Measurements from ENCODE around the gene CLMN.

Gene CLMN

DNA sequence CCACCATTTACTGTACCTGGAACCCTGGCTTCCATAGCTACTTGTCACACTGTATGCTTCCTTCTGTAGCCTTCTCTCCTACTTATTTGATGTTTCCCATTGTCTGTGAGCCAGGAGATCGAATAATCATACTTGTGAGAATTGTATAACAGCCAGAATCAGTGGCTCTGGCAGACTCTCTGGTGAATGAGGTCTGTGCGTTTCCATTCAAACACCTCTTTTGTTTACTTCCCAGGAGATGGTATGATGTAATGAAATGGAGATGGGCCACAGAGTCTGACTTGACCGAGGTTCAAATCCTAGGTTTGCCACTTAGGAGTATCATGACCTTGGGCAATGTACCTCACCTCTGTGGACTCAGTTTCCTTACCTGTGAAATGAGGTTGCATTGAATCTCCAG, 35.7 kb upstream of the CLMN start:
- Histone ChIP-seq H3K4me1 (ENCODE audit: control insufficient read depth, insufficient read depth, low read length, poor library complexity, severe bottlenecking) (no peaks in the 10 kb centered on the region), H3K4me3 (ENCODE audit: extremely low read depth, insufficient read depth, low read length, poor library complexity, severe bottlenecking) (no peak overlapping the region), H3K36me3 (ENCODE audit: control insufficient read depth, insufficient read depth, low read length) (no peaks in the 10 kb centered on the region), H3K9me3 (ENCODE audit: control insufficient read depth, low read length) (no peaks in the 10 kb centered on the region), H3K27ac (ENCODE audit: low read depth, low read length, severe bottlenecking) (no peak overlapping the region)
- 44 to 89% methylated on average over 2 to 3 of the region's 3 CpGs for WGBS, 2 experiments (ENCODE audit: insufficient coverage in 2 of 2)

DNA sequence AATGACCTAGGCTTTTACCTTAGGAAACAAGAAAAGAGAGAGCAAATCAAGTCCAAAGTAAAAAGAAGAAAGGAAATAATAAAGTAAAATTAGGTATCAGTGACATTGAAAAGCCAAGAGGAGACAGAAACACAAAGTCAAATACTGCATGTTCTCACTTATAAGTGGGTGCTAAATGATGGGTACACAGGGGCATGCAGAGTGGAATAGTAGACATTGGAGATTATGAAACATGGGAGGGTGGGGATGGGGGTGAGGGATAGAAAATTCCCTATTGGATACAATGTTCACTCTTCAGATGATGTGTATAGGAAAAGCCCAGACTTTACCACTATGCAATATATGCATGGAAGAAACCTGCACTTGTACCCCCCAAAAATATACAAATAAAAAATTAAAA, 35.1 kb upstream of the CLMN start:
- H3K4me3 ChIP-seq (ENCODE audit: extremely low read depth, insufficient read depth, low read length, poor library complexity, severe bottlenecking) = no peak overlapping the region
- H3K27ac ChIP-seq (ENCODE audit: low read depth, low read length, severe bottlenecking) = no peak overlapping the region
- H3K36me3 ChIP-seq (ENCODE audit: control insufficient read depth, insufficient read depth, low read length) = no peaks in the 10 kb centered on the region
- no peaks in the 10 kb centered on the region for H3K4me1 ChIP-seq (ENCODE audit: control insufficient read depth, insufficient read depth, low read length, poor library complexity, severe bottlenecking)
- no peaks in the 10 kb centered on the region for H3K9me3 ChIP-seq (ENCODE audit: control insufficient read depth, low read length)

DNA sequence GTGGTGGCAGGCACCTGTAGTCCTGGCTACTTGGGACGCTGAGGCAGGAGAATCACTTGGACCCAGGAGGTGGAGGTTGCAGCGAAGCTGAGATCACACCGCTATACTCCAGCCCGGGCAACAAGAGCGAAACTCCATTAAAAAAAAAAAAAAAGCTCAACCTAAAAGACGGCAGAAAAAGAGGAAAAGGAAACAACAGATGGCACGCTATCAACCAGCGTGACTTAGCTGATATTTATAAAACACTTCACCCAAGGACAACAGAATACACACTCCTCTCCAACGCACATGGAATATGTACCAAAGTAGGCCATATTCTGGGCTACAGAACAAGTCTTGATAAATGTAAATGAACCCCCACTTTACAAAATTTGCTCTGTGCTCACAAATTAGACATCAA, 34.0 kb upstream of the CLMN start:
- no peak overlapping the region for H3K4me3 ChIP-seq (ENCODE audit: extremely low read depth, insufficient read depth, low read length, poor library complexity, severe bottlenecking)
- no peak overlapping the region for H3K27ac ChIP-seq (ENCODE audit: low read depth, low read length, severe bottlenecking)
- WGBS, 2 experiments (ENCODE audit: insufficient coverage in 2 of 2) = 83 to 88% methylated on average over 1 of the region's 9 CpGs
- H3K36me3 ChIP-seq (ENCODE audit: control insufficient read depth, insufficient read depth, low read length) = no peaks in the 10 kb centered on the region
- H3K9me3 ChIP-seq (ENCODE audit: control insufficient read depth, low read length) = no peaks in the 10 kb centered on the region
- no peaks in the 10 kb centered on the region for H3K4me1 ChIP-seq (ENCODE audit: control insufficient read depth, insufficient read depth, low read length, poor library complexity, severe bottlenecking)

DNA sequence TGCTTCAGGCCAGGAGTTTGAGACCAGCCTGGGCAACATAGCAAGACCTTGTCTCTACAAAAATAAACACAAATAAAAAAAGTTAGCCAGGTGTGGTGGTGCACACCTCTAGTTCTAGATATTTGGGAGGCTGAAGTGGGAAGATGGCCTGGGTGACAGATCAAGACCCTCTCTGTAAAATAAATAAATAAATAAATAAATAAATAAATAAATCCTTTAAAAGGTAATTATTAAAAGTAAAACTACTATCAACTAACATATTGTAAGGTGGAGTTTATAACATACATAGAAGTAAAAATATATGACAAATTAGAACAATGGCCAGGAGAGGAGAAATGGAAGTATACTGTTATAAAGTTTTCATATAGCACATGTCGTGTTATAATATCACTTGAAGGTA, 33.3 kb upstream of the CLMN start:
- WGBS, 2 experiments (ENCODE audit: insufficient coverage in 2 of 2) = no CpG with 5 or more reads among the region's 1 CpG
- no peaks in the 10 kb centered on the region for H3K36me3 ChIP-seq (ENCODE audit: control insufficient read depth, insufficient read depth, low read length)
- no peak overlapping the region for H3K27ac ChIP-seq (ENCODE audit: low read depth, low read length, severe bottlenecking)
- no peak overlapping the region for H3K4me3 ChIP-seq (ENCODE audit: extremely low read depth, insufficient read depth, low read length, poor library complexity, severe bottlenecking)
- no peaks in the 10 kb centered on the region for H3K4me1 ChIP-seq (ENCODE audit: control insufficient read depth, insufficient read depth, low read length, poor library complexity, severe bottlenecking)
- no peaks in the 10 kb centered on the region for H3K9me3 ChIP-seq (ENCODE audit: control insufficient read depth, low read length)

DNA sequence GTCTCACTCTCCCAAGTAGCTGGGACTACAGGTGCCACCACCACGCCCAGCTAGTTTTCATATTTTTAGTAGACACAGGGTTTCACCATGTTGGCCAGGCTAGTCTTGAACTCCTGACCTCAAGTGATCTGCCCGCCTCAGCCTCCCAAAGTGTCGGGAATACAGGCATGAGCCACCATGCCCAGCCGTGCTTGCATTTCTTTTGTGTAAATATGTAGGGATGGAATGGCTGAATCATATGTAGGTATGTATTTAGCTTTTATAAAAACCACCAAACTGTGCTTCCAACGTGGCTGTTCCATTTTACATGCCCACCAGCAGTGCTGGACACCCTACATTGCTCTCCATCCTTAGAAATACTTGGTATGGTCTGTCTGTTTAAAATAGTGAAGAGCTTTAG, 32.8 kb upstream of the CLMN start:
- 82 to 92% methylated on average over 2 to 3 of the region's 5 CpGs for WGBS, 2 experiments (ENCODE audit: insufficient coverage in 2 of 2)

DNA sequence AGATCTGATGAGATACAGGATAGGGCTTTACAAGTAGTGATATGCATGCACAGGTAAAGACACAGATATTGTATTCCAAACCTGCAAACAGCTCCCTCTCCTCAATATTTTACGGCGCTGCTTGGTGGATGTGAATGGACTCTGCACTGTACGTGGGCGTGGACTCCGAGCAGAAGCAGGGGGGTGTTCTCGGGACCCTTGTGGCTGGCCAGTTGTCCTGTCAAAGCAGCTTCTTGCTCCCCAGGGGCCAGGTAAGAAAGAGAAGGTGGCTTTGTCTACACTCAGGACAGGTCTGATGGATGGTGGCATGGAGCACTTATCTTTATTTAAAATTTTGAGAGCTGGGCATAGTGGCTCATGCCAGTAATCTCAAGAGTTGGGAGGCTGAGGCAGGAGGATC, 29.5 kb upstream of the CLMN start:
- Histone ChIP-seq H3K36me3 (ENCODE audit: control insufficient read depth, insufficient read depth, low read length) (no peaks in the 10 kb centered on the region), H3K27ac (ENCODE audit: low read depth, low read length, severe bottlenecking) (no peak overlapping the region), H3K9me3 (ENCODE audit: control insufficient read depth, low read length) (no peaks in the 10 kb centered on the region), H3K4me1 (ENCODE audit: control insufficient read depth, insufficient read depth, low read length, poor library complexity, severe bottlenecking) (no peaks in the 10 kb centered on the region), H3K4me3 (ENCODE audit: extremely low read depth, insufficient read depth, low read length, poor library complexity, severe bottlenecking) (no peak overlapping the region)
- WGBS, 2 experiments (ENCODE audit: insufficient coverage in 2 of 2) = 95 to 100% methylated on average over 4 to 6 of the region's 6 CpGs

More for the DNA sequence above, 32.8 kb upstream of the CLMN start:
- Histone ChIP-seq H3K27ac (ENCODE audit: low read depth, low read length, severe bottlenecking) (no peak overlapping the region), H3K9me3 (ENCODE audit: control insufficient read depth, low read length) (no peaks in the 10 kb centered on the region), H3K4me3 (ENCODE audit: extremely low read depth, insufficient read depth, low read length, poor library complexity, severe bottlenecking) (no peak overlapping the region), H3K36me3 (ENCODE audit: control insufficient read depth, insufficient read depth, low read length) (no peaks in the 10 kb centered on the region), H3K4me1 (ENCODE audit: control insufficient read depth, insufficient read depth, low read length, poor library complexity, severe bottlenecking) (no peaks in the 10 kb centered on the region)

DNA sequence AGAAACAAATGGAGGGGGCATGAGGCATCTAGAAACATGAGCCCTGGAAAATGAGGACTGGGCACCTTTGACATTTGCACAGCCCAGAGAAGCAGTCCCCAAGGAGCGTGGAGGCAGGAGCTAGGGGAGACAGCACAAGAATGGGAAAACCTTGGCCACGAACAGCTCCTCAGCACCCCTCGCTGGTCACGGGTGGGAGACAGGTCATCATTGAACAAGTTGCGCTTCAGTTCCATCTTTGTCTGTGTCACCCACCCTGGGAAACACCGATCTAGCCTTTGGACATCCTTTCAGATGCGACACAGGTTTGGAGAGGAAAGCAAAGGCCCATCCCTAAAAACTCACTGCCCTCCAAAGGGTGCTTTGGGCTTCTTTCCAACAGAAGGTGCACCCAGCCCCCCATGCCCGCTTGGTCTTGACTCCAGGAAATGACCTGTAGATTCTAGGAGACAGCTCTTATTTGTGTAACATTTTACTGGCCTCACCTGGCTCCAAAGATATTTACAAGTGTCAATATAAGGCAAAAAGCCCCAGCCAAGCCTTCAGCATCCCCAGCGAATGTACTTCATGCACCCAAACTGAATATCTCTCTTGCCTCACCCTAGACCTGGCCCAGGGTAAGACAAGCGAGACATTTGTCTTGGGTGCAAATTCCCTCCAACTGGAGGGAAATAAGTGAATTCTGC, 28.8 kb upstream of the CLMN start:
- Histone ChIP-seq H3K9me3 (ENCODE audit: control insufficient read depth, low read length) (no peaks in the 10 kb centered on the region), H3K27ac (ENCODE audit: low read depth, low read length, severe bottlenecking) (no peak overlapping the region), H3K4me1 (ENCODE audit: control insufficient read depth, insufficient read depth, low read length, poor library complexity, severe bottlenecking) (no peaks in the 10 kb centered on the region), H3K36me3 (ENCODE audit: control insufficient read depth, insufficient read depth, low read length) (no peaks in the 10 kb centered on the region), H3K4me3 (ENCODE audit: extremely low read depth, insufficient read depth, low read length, poor library complexity, severe bottlenecking) (no peak overlapping the region)
- WGBS, 2 experiments (ENCODE audit: insufficient coverage in 2 of 2) = 78 to 88% methylated on average over 8 to 9 of the region's 10 CpGs

DNA sequence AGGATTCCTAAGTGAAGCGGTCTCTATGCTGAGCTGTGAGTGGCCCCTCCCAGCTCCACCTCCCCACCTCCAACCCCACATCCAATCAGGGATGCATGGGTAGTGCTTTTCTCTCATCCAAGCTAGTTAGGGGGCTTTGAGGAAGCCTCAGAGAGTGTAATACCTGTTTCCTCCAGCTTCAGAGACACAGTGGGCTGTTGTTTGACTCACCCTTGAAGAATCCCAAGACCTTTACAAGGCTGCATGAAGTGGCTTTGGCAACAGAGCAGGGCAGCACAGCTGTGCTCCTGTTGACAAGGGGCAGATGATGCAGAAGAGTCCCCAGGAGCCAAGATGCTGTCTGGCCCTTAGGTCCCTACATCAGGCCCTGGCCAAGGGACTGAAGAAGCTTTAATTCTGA, 27.1 kb upstream of the CLMN start:
- WGBS, 2 experiments (ENCODE audit: insufficient coverage in 2 of 2) = no CpG with 5 or more reads among the region's 1 CpG
- Histone ChIP-seq H3K36me3 (ENCODE audit: control insufficient read depth, insufficient read depth, low read length) (no peaks in the 10 kb centered on the region), H3K27ac (ENCODE audit: low read depth, low read length, severe bottlenecking) (no peak overlapping the region), H3K4me1 (ENCODE audit: control insufficient read depth, insufficient read depth, low read length, poor library complexity, severe bottlenecking) (no peaks in the 10 kb centered on the region), H3K9me3 (ENCODE audit: control insufficient read depth, low read length) (no peaks in the 10 kb centered on the region), H3K4me3 (ENCODE audit: extremely low read depth, insufficient read depth, low read length, poor library complexity, severe bottlenecking) (no peak overlapping the region)

DNA sequence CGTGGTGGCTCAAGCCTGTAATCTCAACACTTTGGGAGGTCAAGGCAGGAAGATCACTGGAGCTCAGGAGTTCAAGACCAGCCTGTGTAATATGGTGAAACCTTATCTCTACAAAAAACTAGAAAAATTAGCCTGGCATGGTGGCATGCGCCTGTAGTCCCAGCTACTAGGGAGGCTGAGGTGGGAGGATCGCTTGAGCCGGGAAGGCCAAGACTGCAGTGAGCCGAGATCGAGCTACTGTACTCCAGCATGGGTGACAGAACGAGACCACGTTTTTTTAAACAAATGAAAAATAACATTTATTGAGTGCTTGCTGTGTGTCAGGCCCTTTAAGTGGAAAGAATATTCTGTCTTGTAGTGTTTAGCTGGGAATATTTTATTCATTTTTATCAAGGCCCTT, 26.6 kb upstream of the CLMN start:
- H3K4me3 ChIP-seq (ENCODE audit: extremely low read depth, insufficient read depth, low read length, poor library complexity, severe bottlenecking) = no peak overlapping the region
- no peak overlapping the region for H3K27ac ChIP-seq (ENCODE audit: low read depth, low read length, severe bottlenecking)
- H3K4me1 ChIP-seq (ENCODE audit: control insufficient read depth, insufficient read depth, low read length, poor library complexity, severe bottlenecking) = no peaks in the 10 kb centered on the region
- no peaks in the 10 kb centered on the region for H3K36me3 ChIP-seq (ENCODE audit: control insufficient read depth, insufficient read depth, low read length)
- no peaks in the 10 kb centered on the region for H3K9me3 ChIP-seq (ENCODE audit: control insufficient read depth, low read length)
- WGBS, 2 experiments (ENCODE audit: insufficient coverage in 2 of 2) = 91 to 94% methylated on average over 5 to 8 of the region's 8 CpGs

DNA sequence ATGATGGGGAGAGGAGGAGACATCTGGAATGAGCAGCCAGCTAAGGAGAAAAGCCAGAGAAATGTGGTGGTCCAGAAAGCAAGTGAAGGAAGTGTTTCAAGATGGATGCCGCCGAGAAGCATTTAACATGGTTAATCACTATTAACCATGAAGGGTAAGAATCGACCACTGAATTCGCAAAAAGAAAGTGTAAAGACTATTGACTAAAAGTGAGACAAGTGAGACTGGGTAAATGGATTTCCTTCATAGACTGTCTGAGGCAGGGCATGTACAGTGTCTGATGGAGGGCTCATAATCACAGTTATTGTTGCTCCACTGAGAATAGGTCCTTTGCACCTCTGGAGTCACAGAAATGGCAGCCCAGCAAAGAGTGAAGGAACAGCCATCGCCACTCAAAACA, 25.3 kb upstream of the CLMN start:
- Histone ChIP-seq H3K27ac (ENCODE audit: low read depth, low read length, severe bottlenecking) (no peak overlapping the region), H3K4me1 (ENCODE audit: control insufficient read depth, insufficient read depth, low read length, poor library complexity, severe bottlenecking) (no peaks in the 10 kb centered on the region), H3K9me3 (ENCODE audit: control insufficient read depth, low read length) (no peaks in the 10 kb centered on the region), H3K4me3 (ENCODE audit: extremely low read depth, insufficient read depth, low read length, poor library complexity, severe bottlenecking) (no peak overlapping the region), H3K36me3 (ENCODE audit: control insufficient read depth, insufficient read depth, low read length) (no peaks in the 10 kb centered on the region)
- WGBS, 2 experiments (ENCODE audit: insufficient coverage in 2 of 2) = 75 to 100% methylated on average over 1 to 4 of the region's 5 CpGs

DNA sequence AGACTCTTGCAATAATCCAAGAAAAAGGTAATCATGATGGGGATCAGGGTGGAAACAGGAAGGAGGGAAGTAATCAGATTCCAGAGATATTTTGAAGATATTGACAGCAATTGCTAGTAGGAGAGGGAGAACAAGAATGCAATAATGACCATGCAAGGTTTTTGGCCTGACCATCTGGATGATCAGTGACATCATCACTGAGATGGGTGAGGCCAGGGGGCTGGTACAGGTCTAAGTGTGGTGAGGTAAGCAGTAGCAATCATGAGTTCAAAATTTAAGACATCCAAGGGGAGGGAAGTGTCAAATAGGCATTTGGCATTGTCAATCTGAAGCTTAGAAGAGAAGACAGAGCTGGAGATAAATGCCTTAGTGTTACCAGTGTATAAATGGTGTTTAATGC, 24.8 kb upstream of the CLMN start:
- Histone ChIP-seq H3K4me3 (ENCODE audit: extremely low read depth, insufficient read depth, low read length, poor library complexity, severe bottlenecking) (no peak overlapping the region), H3K36me3 (ENCODE audit: control insufficient read depth, insufficient read depth, low read length) (no peaks in the 10 kb centered on the region), H3K4me1 (ENCODE audit: control insufficient read depth, insufficient read depth, low read length, poor library complexity, severe bottlenecking) (no peaks in the 10 kb centered on the region), H3K27ac (ENCODE audit: low read depth, low read length, severe bottlenecking) (no peak overlapping the region), H3K9me3 (ENCODE audit: control insufficient read depth, low read length) (no peaks in the 10 kb centered on the region)
